Measurements from ENCODE around the gene ACTR1B.

ACTR1B gene

DNA sequence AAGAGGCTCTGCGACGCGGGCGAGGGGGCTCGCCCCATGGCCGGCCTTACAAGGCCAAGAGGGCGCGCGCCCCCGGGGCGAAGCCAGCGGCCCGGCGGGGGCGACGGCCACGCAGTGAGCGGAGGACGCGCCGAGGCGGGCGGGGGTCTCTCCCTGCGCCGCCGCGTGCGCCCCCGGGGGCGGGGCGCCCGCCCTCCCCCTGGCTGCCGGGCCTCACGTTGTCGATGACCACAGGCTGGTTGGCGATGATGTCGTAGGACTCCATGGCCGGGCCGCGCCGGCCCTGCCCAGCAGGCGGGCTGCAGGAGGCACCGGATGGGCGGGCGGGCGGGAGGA lies 250 bp downstream of the ACTR1B start:
- H3K4me1 ChIP-seq (ENCODE audit: insufficient read depth, low read length) = peaks cover 25% of the 10 kb centered on the region
- peak overlapping the region; percentile 64 to 71 for H3K4me3 ChIP-seq (ENCODE audit: low read depth in 1 of 2, low read length in 2 of 2)
- no peaks in the 10 kb centered on the region for H3K9me3 ChIP-seq (ENCODE audit: low read length)
- H3K27ac ChIP-seq (ENCODE audit: low read depth, low read length) = peak overlapping the region; percentile 79
- H3K36me3 ChIP-seq (ENCODE audit: insufficient read depth, low read length) = peaks cover 12% of the 10 kb centered on the region
- H3K9ac ChIP-seq (ENCODE audit: low read length) = peak overlapping the region; percentile 46
- H3K27me3 ChIP-seq (ENCODE audit: control insufficient read depth in 1 of 2, insufficient read depth in 2 of 2, low read length in 2 of 2) = no peaks in the 10 kb centered on the region

DNA sequence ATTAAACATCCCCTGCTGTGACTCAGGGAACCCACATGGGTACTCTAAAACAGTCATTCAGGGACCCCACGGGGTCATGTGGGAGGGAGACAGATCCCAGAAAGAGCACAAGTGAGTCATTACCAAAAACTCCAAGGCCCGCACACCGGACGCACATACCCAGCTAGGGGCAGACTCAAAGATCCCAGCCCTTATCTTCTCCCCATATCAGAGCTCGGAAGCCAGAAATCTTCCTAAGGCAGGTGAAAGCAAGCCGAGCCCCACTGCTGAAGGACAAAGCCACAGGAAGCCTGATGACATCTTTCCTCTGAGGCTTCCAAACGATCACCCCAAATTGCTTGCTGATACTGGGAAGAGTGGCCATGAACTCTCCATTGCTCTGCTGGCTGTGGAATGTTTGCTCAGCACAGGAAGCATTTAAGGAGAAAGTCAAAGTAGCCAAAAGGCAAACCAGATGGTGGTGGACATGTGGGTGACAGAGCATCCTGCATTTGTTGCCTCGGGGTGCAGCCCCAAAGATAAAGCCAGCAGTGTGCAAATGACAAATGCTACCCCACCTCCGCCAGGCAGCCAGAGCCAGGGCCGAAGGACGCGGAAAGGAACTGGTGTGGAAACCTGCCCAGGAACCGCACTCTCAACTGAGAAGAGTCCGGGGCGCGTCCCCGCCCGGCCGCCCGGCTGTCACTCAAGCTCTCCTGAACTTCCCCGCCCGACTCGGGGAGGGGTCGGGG lies 784 bp downstream of the ACTR1B start:
- Histone ChIP-seq H3K27ac (ENCODE audit: low read depth, low read length) (peak overlapping the region; percentile 79), H3K9ac (ENCODE audit: low read length) (peak overlapping the region; percentile 46), H3K36me3 (ENCODE audit: insufficient read depth, low read length) (peaks cover 17% of the 10 kb centered on the region), H3K9me3 (ENCODE audit: low read length) (no peaks in the 10 kb centered on the region), H3K4me1 (ENCODE audit: insufficient read depth, low read length) (peaks cover 25% of the 10 kb centered on the region), H3K27me3 (ENCODE audit: control insufficient read depth in 1 of 2, insufficient read depth in 2 of 2, low read length in 2 of 2) (no peaks in the 10 kb centered on the region), H3K4me3 (ENCODE audit: low read depth in 1 of 2, low read length in 2 of 2) (peak overlapping the region; percentile 64 to 71)

DNA sequence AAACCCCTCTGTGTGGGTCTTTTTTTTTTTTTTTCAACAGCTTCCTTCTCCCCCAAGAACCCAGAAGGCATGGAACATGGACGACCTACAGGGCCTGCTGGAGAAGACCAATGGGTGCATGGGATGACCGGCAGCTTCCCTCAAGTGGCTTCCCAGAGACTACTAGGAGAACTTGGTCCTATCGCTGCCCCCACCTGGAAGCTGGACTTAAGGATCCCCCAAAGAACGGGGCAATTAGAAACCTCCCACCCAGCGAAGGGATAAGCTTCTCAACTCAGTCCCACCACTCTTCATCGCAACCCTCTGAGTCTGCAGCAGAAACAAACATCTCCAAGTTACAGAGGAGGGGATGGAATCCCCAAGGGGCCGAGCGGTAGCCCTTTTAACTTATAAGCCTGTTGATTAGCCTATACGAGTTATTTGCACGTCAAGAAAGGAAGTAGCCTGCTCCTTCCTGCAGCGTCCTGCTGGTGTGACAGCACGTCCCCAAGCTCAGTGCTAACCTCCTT lies 1.4 kb downstream of the ACTR1B start:
- H3K27ac ChIP-seq (ENCODE audit: low read depth, low read length) = peak overlapping the region; percentile 79
- no peaks in the 10 kb centered on the region for H3K9me3 ChIP-seq (ENCODE audit: low read length)
- peak overlapping the region in 1 of 2 donors; percentile 64 for H3K4me3 ChIP-seq (ENCODE audit: low read depth in 1 of 2, low read length in 2 of 2)

DNA sequence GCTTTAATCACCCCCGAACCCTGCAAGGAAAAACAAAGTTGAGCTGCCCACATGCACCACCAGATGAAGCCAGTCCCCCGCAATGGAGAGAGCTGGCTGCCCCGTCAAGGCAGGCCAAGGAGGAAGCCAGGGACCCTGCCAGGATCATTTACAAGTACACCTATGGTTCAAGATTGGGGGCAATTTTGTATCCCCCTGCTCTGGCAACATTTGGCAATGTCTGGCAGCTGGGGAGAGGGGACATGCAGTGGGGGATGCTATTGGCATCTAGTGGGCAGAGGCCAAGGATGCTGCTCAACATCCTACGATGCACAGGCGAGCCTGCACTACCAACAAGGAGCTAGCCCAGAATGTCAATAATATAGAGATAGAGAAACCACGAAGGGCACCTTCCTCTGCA lies 1.9 kb downstream of the ACTR1B start:
- H3K27ac ChIP-seq (ENCODE audit: low read depth, low read length) = no peak overlapping the region
- peak overlapping the region in 1 of 2 donors; percentile 64 for H3K4me3 ChIP-seq (ENCODE audit: low read depth in 1 of 2, low read length in 2 of 2)
- peaks cover 28% of the 10 kb centered on the region for H3K36me3 ChIP-seq (ENCODE audit: insufficient read depth, low read length)
- H3K9ac ChIP-seq (ENCODE audit: low read length) = no peak overlapping the region
- H3K27me3 ChIP-seq (ENCODE audit: control insufficient read depth in 1 of 2, insufficient read depth in 2 of 2, low read length in 2 of 2) = no peaks in the 10 kb centered on the region
- H3K4me1 ChIP-seq (ENCODE audit: insufficient read depth, low read length) = peaks cover 25% of the 10 kb centered on the region
- no peaks in the 10 kb centered on the region for H3K9me3 ChIP-seq (ENCODE audit: low read length)

More for the DNA sequence above, 1.4 kb downstream of the ACTR1B start:
- peak overlapping the region; percentile 46 for H3K9ac ChIP-seq (ENCODE audit: low read length)
- no peaks in the 10 kb centered on the region for H3K27me3 ChIP-seq (ENCODE audit: control insufficient read depth in 1 of 2, insufficient read depth in 2 of 2, low read length in 2 of 2)
- H3K36me3 ChIP-seq (ENCODE audit: insufficient read depth, low read length) = peaks cover 23% of the 10 kb centered on the region
- peaks cover 25% of the 10 kb centered on the region for H3K4me1 ChIP-seq (ENCODE audit: insufficient read depth, low read length)

DNA sequence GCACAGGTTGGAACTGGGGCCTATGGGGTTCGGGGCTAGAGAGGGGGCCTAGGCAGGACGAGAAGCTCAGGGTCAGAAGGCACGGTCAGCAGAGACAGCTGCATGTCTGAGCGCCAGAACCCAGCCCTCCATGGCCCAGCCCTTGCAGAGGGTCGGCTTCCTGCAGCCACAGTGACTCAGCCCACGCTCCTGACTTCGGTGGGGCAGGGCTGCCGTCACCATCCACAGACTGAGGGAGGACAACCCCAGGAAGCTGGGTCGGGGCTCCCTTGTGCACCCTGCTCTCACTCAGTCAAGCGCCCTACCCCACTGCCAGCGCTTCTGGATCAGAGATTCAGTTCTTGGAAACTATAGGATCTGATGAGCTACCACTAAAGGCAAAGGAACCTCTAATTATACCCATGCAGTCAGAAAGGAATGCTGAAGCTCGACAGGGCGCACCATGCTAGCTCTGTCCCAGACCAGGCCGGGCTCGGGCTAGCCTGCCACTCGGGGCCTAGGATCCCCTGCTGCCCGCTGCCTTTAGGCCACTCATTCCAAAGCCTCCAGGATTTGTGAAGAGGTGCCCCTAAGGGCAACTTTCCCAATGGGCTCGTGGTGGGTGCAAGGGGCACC lies 3.0 kb downstream of the ACTR1B start:
- H3K36me3 ChIP-seq (ENCODE audit: insufficient read depth, low read length) = peaks cover 36% of the 10 kb centered on the region
- peaks cover 25% of the 10 kb centered on the region for H3K4me1 ChIP-seq (ENCODE audit: insufficient read depth, low read length)
- H3K9me3 ChIP-seq (ENCODE audit: low read length) = no peaks in the 10 kb centered on the region
- H3K4me3 ChIP-seq (ENCODE audit: low read depth in 1 of 2, low read length in 2 of 2) = no peak overlapping the region
- no peak overlapping the region for H3K9ac ChIP-seq (ENCODE audit: low read length)
- H3K27ac ChIP-seq (ENCODE audit: low read depth, low read length) = no peak overlapping the region
- no peaks in the 10 kb centered on the region for H3K27me3 ChIP-seq (ENCODE audit: control insufficient read depth in 1 of 2, insufficient read depth in 2 of 2, low read length in 2 of 2)

DNA sequence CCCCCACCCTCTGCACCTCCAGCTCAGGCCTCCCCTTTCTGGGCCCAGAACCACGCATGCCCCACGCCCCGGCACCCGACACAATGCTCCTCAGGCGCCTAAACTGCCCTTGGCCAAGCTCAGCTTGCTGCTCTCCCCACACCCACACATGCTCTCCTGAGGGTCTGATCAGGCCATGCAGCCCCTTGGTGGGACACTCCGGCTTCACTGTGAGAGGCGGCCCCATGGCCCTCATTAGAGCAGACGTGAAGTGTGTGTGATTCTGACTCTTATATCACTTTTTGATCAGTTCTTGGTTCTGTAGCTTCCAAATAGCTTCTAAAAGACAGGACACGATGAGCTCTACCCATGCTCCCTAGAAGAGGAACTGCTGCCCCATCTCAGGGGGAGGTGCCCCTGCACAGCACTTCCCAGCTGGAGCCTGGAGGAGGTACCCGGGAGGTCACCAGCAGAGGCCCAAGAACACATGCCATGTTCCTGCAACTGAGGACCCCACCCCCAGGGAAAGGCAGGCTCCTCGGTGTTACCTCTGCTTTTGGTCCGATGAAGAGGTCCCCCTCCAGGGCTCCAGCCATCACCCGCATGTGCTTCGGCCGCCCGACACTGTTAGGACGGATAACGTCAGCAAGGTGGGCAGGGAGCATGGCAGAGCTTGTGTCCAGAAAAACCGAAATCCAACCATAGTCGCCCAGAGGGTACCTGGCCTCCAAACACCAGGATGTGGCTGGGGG lies 3.6 kb downstream of the ACTR1B start:
- Histone ChIP-seq H3K27ac (ENCODE audit: low read depth, low read length) (no peak overlapping the region), H3K36me3 (ENCODE audit: insufficient read depth, low read length) (peaks cover 41% of the 10 kb centered on the region), H3K4me3 (ENCODE audit: low read depth in 1 of 2, low read length in 2 of 2) (no peak overlapping the region), H3K9ac (ENCODE audit: low read length) (no peak overlapping the region), H3K27me3 (ENCODE audit: control insufficient read depth in 1 of 2, insufficient read depth in 2 of 2, low read length in 2 of 2) (no peaks in the 10 kb centered on the region), H3K4me1 (ENCODE audit: insufficient read depth, low read length) (peaks cover 25% of the 10 kb centered on the region), H3K9me3 (ENCODE audit: low read length) (no peaks in the 10 kb centered on the region)

DNA sequence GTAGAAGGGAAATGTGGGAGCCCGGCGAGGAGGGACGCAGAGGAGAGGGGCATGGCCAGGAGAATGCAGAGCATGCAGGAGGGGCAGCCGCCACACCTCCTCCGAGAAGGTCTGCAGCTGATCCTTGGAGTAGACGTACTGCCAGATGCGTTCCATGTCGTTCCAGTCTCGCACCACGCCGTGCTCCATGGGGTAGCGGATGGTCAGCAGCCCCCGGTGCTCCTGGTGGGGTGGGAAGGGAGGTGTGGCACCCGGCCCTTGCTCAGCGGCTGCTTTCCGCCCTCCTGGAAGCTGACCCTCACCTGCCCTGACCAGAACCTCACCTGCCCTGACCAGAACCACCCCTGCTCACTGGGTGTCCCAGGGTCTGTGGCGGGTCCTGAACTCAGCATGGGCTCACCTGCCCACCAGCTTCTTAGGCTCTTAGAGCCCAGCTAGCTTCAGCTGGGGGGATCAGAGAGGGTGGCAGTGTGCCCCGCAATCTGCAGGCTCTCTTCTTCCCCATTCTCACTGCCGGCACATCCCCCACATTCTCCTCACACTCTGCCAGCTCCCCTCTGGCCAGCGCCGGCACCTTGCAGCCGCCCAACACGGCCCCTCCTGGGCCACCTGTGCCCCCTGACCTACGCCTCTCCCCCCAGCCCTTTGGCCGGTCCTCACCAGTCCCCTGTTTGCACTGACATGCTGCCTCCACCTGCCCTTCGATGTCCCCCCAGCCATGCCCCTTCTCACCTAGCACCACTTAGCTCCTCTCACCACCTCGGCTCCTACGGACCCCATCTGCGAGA lies 4.4 kb downstream of the ACTR1B start:
- no peak overlapping the region for H3K27ac ChIP-seq (ENCODE audit: low read depth, low read length)

DNA sequence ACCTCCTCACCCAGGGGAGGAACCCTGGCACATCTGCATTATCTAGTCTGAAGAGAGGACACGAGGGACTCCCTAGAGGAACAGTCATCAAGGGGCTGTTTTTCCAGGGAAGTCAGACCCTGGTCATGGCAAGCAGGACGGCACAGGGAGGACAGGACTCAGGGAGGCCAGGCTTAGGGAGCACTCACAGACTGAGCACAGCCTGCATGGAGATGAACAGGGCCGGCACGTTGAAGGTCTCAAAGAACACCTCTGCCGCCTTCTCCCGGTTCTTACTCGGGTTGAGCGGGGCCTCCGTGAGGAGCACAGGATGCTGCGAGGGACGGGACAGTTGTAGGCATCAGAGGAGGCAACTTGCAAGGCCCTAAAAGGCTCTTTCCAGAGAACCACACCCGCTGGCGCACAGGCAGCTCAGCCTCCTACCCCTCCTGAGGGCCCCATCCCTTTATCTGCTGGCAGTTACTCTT lies 5.1 kb downstream of the ACTR1B start:
- Histone ChIP-seq H3K27me3 (ENCODE audit: control insufficient read depth in 1 of 2, insufficient read depth in 2 of 2, low read length in 2 of 2) (no peaks in the 10 kb centered on the region), H3K9me3 (ENCODE audit: low read length) (no peaks in the 10 kb centered on the region), H3K36me3 (ENCODE audit: insufficient read depth, low read length) (peaks cover 47% of the 10 kb centered on the region)

More for the DNA sequence above, 4.4 kb downstream of the ACTR1B start:
- Histone ChIP-seq H3K4me1 (ENCODE audit: insufficient read depth, low read length) (peaks cover 19% of the 10 kb centered on the region), H3K9me3 (ENCODE audit: low read length) (no peaks in the 10 kb centered on the region), H3K27me3 (ENCODE audit: control insufficient read depth in 1 of 2, insufficient read depth in 2 of 2, low read length in 2 of 2) (no peaks in the 10 kb centered on the region), H3K4me3 (ENCODE audit: low read depth in 1 of 2, low read length in 2 of 2) (no peak overlapping the region), H3K9ac (ENCODE audit: low read length) (no peak overlapping the region), H3K36me3 (ENCODE audit: insufficient read depth, low read length) (peaks cover 42% of the 10 kb centered on the region)

DNA sequence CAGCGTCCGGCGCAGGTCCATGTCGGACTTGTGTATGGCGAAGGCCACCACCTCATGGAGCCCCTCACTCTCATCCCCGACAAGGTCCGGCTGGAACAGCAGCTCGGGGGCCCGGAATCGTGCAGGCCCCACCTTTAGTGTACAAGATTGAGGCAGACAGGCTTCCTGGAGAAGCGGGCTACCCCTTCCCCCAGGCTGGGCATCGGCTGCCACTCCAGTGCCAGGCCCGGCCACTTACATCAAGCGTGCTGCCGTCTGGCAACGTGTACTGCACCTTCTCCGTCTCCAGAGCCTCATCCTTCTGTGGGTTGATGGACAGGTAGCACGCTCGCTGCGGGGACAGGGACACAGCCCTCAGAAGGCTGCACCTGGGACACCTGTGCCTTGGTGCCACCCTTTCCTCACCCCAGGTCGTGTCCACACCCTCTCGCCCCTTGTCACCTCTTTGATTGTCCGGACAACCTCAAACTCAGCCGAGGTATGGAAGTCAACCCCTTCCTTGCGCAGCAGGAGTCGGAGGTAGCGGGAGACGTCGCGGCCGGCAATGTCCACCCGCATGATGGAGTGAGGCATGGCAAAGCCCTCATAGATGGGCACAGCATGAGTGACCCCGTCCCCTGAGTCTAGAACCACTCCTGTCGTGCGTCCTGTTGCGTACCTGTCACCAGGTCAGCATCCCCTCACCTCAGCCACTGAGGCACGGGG lies 5.7 kb downstream of the ACTR1B start:
- Histone ChIP-seq H3K9ac (ENCODE audit: low read length) (no peak overlapping the region), H3K27me3 (ENCODE audit: control insufficient read depth in 1 of 2, insufficient read depth in 2 of 2, low read length in 2 of 2) (no peaks in the 10 kb centered on the region), H3K4me1 (ENCODE audit: insufficient read depth, low read length) (peaks cover 19% of the 10 kb centered on the region), H3K27ac (ENCODE audit: low read depth, low read length) (no peak overlapping the region), H3K4me3 (ENCODE audit: low read depth in 1 of 2, low read length in 2 of 2) (no peak overlapping the region), H3K9me3 (ENCODE audit: low read length) (no peaks in the 10 kb centered on the region), H3K36me3 (ENCODE audit: insufficient read depth, low read length) (peaks cover 47% of the 10 kb centered on the region)

More for the DNA sequence above, 5.1 kb downstream of the ACTR1B start:
- H3K4me1 ChIP-seq (ENCODE audit: insufficient read depth, low read length) = peaks cover 19% of the 10 kb centered on the region
- no peak overlapping the region for H3K4me3 ChIP-seq (ENCODE audit: low read depth in 1 of 2, low read length in 2 of 2)
- no peak overlapping the region for H3K9ac ChIP-seq (ENCODE audit: low read length)
- no peak overlapping the region for H3K27ac ChIP-seq (ENCODE audit: low read depth, low read length)

DNA sequence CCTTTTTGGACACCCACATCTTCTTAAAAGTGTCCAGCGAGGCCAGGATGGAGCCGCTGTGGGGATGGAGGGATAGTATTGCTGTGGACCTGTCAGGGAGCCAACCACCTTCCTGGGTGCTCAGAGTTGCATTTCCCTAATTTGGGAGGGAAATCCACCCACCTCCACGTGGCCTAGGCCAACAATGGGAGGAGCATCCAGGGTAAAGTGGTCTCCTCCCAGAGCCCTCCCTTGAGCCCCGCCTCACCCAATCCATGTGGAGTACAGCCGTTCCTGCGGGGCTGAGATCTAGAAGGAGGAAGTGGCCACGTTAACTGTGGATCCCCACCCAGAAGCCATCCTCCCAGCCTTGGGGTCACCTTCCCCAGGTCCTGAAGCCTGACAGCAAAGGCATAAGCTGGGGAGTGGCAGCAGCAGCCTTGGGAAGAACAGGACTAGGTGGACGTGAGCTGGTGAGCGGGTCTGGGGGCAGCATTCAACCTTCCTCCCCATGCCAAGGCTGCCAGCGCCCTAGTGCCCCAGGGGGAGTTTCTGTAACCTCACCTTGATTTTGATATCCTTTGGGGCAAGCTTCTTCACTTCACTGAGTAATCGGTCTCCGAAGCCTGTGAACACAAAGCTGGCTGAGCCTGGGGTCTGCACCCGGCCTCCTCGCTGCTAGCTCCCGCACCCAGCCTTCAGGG lies 6.8 kb downstream of the ACTR1B start:
- no peak overlapping the region for H3K27ac ChIP-seq (ENCODE audit: low read depth, low read length)
- no peak overlapping the region for H3K4me3 ChIP-seq (ENCODE audit: low read depth in 1 of 2, low read length in 2 of 2)
- H3K9me3 ChIP-seq (ENCODE audit: low read length) = no peaks in the 10 kb centered on the region
- H3K9ac ChIP-seq (ENCODE audit: low read length) = no peak overlapping the region
- H3K27me3 ChIP-seq (ENCODE audit: control insufficient read depth in 1 of 2, insufficient read depth in 2 of 2, low read length in 2 of 2) = no peaks in the 10 kb centered on the region
- H3K36me3 ChIP-seq (ENCODE audit: insufficient read depth, low read length) = peaks cover 47% of the 10 kb centered on the region
- peaks cover 11% of the 10 kb centered on the region for H3K4me1 ChIP-seq (ENCODE audit: insufficient read depth, low read length)
